ENCODE data around the gene AQP2.

Gene AQP2

GRCh38 chr12:49937639-49938300, 12.8 kb upstream of the AQP2 start:
- in situ Hi-C loops (cut with MboI; ENCODE audit: low pct_unique_long_range_greater_than_20kb, low sequenced_read_pairs): no loop called here

GRCh38 chr12:49939307-49939706, 11.2 kb upstream of the AQP2 start:
- in situ Hi-C loops (cut with MboI; ENCODE audit: low pct_unique_long_range_greater_than_20kb, low sequenced_read_pairs): no loop called here
- DNase-seq: no peak

More at GRCh38 chr12:49937639-49938300, 12.8 kb upstream of the AQP2 start:
- no peak for DNase-seq

- DNase-seq: no peak
- in situ Hi-C loops (cut with MboI; ENCODE audit: low pct_unique_long_range_greater_than_20kb, low sequenced_read_pairs): no loop called here
Measured at GRCh38 chr12:49939707-49940106, 10.8 kb upstream of the AQP2 start.

GRCh38 chr12:49941556-49942511, 8.7 kb upstream of the AQP2 start:
- no peak for DNase-seq
- in situ Hi-C loops (cut with MboI; ENCODE audit: low pct_unique_long_range_greater_than_20kb, low sequenced_read_pairs): no loop called here

- no peak for DNase-seq
- in situ Hi-C loops (cut with MboI; ENCODE audit: low pct_unique_long_range_greater_than_20kb, low sequenced_read_pairs): no loop called here
Measured at GRCh38 chr12:49942512-49942893, 8.0 kb upstream of the AQP2 start.

GRCh38 chr12:49942921-49943624, 7.5 kb upstream of the AQP2 start:
- DNase-seq: no peak
- in situ Hi-C loops (cut with MboI; ENCODE audit: low pct_unique_long_range_greater_than_20kb, low sequenced_read_pairs): no loop called here

- in situ Hi-C loops (cut with MboI; ENCODE audit: low pct_unique_long_range_greater_than_20kb, low sequenced_read_pairs): no loop called here
- DNase-seq: no peak
Measured at GRCh38 chr12:49943625-49943960, 6.9 kb upstream of the AQP2 start.

GRCh38 chr12:49944046-49944445, 6.5 kb upstream of the AQP2 start:
- no peak for DNase-seq
- in situ Hi-C loops (cut with MboI; ENCODE audit: low pct_unique_long_range_greater_than_20kb, low sequenced_read_pairs): no loop called here

- DNase-seq: no peak
- in situ Hi-C loops (cut with MboI; ENCODE audit: low pct_unique_long_range_greater_than_20kb, low sequenced_read_pairs): no loop called here
Measured at GRCh38 chr12:49944718-49945117, 5.8 kb upstream of the AQP2 start.

GRCh38 chr12:49945394-49946080, 5.0 kb upstream of the AQP2 start:
- in situ Hi-C loops (cut with MboI; ENCODE audit: low pct_unique_long_range_greater_than_20kb, low sequenced_read_pairs): no loop called here
- peak; percentile 86 for DNase-seq

- DNase-seq: no peak
Measured at GRCh38 chr12:49946086-49946485, 4.5 kb upstream of the AQP2 start.

GRCh38 chr12:49946497-49946896, 4.0 kb upstream of the AQP2 start:
- in situ Hi-C loops (cut with MboI; ENCODE audit: low pct_unique_long_range_greater_than_20kb, low sequenced_read_pairs): no loop called here
- DNase-seq: no peak

More at GRCh38 chr12:49946086-49946485, 4.5 kb upstream of the AQP2 start:
- in situ Hi-C loops (cut with MboI; ENCODE audit: low pct_unique_long_range_greater_than_20kb, low sequenced_read_pairs): no loop called here

- in situ Hi-C loops (cut with MboI; ENCODE audit: low pct_unique_long_range_greater_than_20kb, low sequenced_read_pairs): no loop called here
- no peak for DNase-seq
Measured at GRCh38 chr12:49947593-49948226, 2.8 kb upstream of the AQP2 start.

GRCh38 chr12:49948866-49949845, 1.4 kb upstream of the AQP2 start:
- in situ Hi-C loops (cut with MboI; ENCODE audit: low pct_unique_long_range_greater_than_20kb, low sequenced_read_pairs): no loop called here

GRCh38 chr12:49949866-49950265, 671 bp upstream of the AQP2 start:
- no peak for DNase-seq
- in situ Hi-C loops (cut with MboI; ENCODE audit: low pct_unique_long_range_greater_than_20kb, low sequenced_read_pairs): no loop called here

More at GRCh38 chr12:49948866-49949845, 1.4 kb upstream of the AQP2 start:
- no peak for DNase-seq

GRCh38 chr12:49951411-49952240, 1.1 kb downstream of the AQP2 start:
- in situ Hi-C loops (cut with MboI; ENCODE audit: low pct_unique_long_range_greater_than_20kb, low sequenced_read_pairs): no loop called here
- DNase-seq: no peak

Data from KBM-7 (cell line).